ENCODE results near the gene CCBE1.

Gene CCBE1

GRCh38 chr18:59564561-59564960 lies 132.7 kb downstream of the CCBE1 start:
- DNase-seq = no peak

DNA sequence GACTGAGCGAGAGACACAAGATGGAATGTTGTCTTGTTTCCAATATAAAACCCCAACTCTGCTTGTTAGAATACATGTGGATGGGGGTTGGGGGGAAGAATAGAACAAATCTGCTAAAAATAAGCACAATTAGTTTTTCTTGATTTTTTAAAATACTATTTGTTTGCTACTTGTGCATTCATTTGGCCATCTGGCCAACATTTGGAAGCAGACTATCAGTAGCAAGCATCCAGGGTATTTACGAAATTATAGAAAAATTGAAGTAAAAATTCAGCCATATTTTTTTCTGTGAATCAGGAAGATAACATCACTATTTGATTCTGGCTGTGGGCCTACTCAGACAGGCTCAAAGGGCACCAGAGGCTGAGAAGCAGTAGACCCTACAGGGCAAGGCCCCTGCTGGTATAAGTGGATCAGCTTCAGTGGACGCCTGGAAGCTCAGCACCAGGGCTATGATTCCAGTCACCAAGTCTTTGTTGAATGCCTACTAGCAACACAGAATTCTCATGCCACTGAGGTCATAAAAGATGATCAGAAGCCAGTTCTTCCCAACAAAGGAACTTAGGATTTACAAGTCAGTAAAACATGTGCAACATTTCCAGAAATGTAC lies 133.9 kb downstream of the CCBE1 start:
- no peak for DNase-seq

DNA sequence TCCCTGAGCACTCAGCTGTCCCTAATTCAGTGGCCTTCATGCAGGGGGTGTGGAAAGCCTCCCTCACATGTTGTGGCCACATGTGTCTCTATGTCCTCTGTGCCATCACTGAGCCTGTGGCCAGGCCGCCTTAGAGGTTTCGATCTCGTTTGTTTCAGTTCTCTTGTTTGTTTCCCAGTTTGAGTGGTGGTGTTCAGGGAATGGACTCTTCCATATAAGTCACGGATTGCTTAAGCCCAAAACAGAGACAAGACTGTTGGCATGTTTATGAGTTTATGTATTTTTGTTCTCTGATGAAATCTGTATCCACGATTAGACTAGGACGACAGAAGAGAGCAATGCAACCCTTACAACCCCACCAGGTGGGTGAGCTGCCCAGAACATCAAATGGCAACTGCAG lies 134.5 kb downstream of the CCBE1 start:
- DNase-seq = no peak

DNA sequence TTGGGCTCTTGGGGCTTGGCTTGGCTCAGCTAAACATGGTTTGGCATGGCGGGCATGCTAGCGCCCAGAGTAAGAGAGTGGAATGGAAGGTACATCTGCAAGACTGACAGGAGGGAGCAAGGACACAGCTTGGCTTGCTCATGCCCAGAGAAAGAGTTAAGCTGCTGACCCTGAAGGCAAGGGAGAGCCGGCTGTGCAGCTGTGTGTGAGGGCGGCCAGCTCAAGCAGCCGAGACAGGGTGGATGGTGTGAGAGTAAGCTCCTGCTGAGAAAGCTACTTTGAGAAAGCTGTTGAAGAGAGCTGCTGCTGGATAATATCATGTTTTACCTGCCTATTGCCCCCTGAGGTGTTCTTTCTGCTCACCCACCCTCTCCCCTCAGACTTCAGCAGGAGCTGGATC lies 135.6 kb downstream of the CCBE1 start:
- no peak for DNase-seq

- DNase-seq = no peak
These were observed 136.7 kb downstream of the CCBE1 start for GRCh38 chr18:59560556-59560955.

- DNase-seq = no peak
These were observed 137.7 kb downstream of the CCBE1 start for GRCh38 chr18:59559528-59559927.

GRCh38 chr18:59555995-59556659 lies 141.1 kb downstream of the CCBE1 start:
- DNase-seq = no peak

DNA sequence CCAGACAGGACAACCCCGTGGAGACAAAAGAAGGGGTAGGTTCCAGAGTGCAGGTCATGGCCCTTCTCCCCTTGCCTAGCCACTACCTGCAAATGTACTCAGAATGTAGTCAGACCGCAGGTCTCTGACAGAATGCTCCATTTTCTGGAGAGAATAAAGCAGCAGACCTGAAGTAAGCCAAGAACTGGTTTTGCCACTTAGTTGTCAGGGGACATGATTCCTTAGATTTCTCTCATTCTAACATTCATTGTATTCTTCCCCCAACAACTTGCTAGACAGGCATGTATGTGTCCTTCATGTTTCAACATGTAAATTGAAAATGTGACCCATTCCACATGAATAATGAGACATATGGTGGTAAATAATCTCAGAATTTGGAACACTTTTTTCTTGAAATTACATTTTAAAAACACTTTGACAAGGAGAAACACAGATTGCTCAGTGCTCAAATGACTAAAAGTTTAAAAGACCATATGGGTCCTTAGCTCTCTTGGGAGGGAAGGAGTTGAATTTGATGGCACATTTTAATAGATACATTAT lies 142.4 kb downstream of the CCBE1 start:
- DNase-seq = no peak

GRCh38 chr18:59553273-59553870 lies 143.9 kb downstream of the CCBE1 start:
- DNase-seq = no peak

- no peak for DNase-seq
These were observed 145.2 kb downstream of the CCBE1 start for GRCh38 chr18:59551902-59552635.

GRCh38 chr18:59550174-59550516 lies 147.1 kb downstream of the CCBE1 start:
- no peak for DNase-seq

- no peak for DNase-seq
These were observed 147.6 kb downstream of the CCBE1 start for GRCh38 chr18:59549503-59550173.

DNA sequence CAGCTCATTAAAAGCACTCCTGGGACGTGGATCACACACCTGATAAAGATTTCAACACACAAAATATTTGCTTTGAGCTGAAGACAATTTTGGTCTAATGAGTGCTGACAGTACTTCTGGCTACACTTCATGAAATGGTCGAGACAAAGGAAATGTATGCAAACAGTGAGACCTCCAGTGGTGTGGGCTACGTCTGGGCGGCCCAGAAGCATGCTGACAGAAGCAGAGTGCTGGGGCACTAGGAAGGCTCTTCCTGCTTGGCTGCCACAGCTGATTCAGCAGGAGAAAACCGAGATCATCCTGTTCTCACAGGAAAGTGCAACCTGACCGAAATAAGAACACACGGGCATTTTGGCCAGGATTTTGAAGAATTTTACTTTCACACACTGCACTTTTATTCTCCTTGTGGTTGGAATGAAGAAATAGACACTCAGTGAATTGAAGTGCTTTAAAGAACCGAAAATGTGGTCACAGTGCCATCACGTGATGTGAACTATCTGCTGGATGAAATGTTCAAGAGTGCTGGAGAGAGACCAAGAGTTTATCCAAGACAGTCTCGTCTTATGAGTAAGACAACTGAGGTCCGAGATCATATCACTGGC lies 149.5 kb downstream of the CCBE1 start:
- no peak for DNase-seq

DNA sequence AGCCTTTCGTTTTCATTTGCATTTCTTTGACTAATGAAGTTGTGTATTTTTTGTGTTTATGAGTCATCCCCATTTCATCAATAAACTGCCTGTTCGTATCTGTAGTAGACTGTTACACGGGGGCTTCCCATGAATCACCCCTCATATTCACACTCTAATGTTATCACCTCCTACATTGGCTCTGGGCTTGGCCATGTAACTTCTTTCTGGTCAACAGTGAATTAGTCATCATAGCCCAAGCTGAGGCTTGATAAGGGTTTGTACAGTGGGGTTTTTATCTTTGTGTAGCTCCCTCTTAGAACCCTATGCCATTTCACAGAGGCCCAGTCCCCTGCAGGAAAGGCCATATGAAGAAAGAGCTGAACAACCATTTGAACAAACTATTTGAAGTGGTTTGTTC lies 151.0 kb downstream of the CCBE1 start:
- no peak for DNase-seq

GRCh38 chr18:59540780-59541179 lies 156.4 kb downstream of the CCBE1 start:
- DNase-seq = no peak

- no peak for DNase-seq
These were observed 156.9 kb downstream of the CCBE1 start for GRCh38 chr18:59540346-59540745.

DNA sequence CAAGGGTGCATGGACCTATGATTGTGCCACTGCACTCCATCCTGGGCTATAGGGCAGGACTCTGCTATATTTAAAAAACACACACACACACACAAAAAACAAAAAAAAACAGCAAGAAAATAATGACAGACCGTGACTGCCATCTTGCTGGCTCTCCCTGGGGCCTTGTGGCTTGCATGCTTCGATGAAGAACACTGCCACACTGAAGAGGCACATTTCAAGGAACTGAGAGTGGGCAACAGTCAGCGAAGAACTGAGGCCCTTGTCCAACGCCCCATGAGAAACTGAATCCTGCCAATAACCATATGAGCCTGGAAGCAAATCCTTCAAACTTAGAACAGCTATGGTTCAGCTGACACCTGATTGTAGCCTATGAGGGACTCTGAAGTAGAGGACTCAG lies 158.1 kb downstream of the CCBE1 start:
- DNase-seq = no peak

- DNase-seq = no peak
These were observed 159.6 kb downstream of the CCBE1 start for GRCh38 chr18:59537579-59537978.

GRCh38 chr18:59536166-59536565 lies 161.1 kb downstream of the CCBE1 start:
- DNase-seq = no peak

GRCh38 chr18:59535055-59535454 lies 162.2 kb downstream of the CCBE1 start:
- DNase-seq = no peak

- DNase-seq = no peak
These were observed 168.4 kb downstream of the CCBE1 start for GRCh38 chr18:59528866-59529265.

- DNase-seq = no peak
These were observed 176.5 kb downstream of the CCBE1 start for GRCh38 chr18:59520562-59521355.

All from DMS79 (cell line).